GM12874 (cell line): ENCODE data around the gene MYO5A.

Experiments used
- TF ChIP-seq, protein P1 (sequence below): IDR thresholded peaks from 2 replicates; pipeline ENCODE4 v1.5.1; 2011; ENCODE audit warnings: low read depth, mild to moderate bottlenecking, control low read depth, low read length, moderate library complexity; ENCODE audit not compliant: insufficient read depth

MYO5A gene

DNA sequence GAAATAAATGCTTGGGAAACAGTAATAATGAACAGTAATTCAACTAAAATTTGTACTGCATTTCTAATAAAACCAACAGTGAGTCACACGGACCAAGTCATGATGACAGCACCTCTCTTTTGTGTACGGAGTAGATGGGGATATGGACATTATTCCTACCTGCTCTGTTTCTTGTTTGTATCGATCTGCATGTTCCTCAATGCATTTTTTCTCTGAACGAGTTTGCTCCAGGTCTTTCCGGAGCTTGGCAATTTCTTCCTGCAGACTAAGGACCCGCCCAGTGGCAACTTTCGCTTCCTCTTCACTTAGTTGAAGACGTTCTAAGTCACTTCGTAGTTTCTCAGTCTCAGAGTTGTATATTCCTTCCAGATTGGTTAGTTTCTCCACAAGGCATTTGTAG lies 158.7 kb downstream of the MYO5A start:
- TF ChIP-seq, protein P1, sequence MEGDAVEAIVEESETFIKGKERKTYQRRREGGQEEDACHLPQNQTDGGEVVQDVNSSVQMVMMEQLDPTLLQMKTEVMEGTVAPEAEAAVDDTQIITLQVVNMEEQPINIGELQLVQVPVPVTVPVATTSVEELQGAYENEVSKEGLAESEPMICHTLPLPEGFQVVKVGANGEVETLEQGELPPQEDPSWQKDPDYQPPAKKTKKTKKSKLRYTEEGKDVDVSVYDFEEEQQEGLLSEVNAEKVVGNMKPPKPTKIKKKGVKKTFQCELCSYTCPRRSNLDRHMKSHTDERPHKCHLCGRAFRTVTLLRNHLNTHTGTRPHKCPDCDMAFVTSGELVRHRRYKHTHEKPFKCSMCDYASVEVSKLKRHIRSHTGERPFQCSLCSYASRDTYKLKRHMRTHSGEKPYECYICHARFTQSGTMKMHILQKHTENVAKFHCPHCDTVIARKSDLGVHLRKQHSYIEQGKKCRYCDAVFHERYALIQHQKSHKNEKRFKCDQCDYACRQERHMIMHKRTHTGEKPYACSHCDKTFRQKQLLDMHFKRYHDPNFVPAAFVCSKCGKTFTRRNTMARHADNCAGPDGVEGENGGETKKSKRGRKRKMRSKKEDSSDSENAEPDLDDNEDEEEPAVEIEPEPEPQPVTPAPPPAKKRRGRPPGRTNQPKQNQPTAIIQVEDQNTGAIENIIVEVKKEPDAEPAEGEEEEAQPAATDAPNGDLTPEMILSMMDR: no peak

DNA sequence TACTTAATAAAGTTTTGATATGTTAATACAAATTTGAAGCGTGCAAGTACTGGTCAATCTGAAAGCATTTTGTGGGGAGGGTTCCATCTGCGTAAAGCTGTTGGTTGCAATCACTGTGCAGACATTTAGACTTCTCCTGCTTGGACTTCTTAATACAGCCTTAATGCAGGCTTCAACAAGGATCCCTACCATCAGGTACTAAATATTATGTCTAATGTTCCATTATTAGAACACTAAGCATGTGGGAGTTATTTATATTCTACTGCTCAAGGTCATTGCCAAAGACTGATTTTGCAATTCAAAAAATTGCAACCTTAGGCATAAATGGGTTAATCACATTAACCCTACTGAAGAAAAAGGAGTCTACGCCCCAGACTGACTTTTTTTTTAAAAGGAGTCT lies 159.2 kb downstream of the MYO5A start:
- TF ChIP-seq, protein P1: no peak

DNA sequence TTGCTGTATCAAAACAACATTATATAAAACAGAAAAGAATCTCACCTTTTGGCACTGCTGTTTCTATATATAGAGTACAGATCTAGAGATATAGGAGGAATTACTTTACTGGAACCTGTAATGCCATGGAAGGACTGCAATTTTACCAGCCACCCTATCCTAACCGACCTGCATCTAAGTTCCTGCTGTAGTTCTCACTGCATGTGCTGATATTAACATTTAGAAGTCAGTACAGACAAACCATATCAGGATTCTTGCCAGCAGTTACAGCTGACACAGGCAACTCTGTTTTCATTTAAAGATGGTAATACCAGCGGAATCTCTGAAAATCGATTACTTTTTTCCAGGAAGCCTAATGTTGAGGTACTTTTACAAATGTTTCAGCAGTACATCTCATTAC lies 159.7 kb downstream of the MYO5A start:
- TF ChIP-seq, protein P1: no peak

DNA sequence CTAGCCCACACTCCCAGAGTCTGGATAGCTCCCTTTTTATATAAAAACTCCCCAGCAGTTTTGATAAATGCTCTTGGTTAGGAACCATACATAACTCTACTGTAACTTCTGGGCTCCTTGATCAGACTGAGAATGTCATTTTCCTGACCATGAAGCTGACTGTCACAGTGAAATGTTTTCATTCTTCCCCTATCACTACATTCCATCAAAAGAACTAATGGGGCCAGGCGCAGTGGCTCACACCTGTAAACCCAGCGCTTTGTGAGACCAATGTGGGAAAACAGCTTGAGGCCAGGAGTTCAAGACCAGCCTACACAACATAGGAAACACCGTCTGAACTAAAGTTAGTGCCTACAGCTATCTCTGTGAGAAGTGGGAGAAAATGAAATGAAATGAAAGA lies 160.3 kb downstream of the MYO5A start:
- TF ChIP-seq, protein P1: no peak

DNA sequence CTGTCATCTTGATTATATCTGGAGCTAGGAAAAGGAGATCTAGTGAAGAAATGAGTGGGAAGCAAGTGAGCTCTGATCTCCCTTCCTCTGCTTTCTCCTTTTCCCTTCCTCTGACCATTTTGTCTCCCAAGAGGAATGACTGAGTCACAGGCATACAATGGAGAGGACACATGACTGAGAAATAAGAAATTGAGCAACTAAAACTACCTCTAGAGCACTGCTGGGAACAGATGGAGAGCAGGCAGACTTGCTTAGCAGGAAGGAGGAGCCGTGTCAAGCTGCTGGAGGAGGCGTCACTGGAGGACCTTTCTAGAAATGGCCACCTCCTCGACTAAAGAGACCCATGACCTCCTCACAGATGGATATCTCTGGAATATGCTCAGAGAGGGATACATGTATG lies 166.2 kb downstream of the MYO5A start:
- TF ChIP-seq, protein P1: no peak

DNA sequence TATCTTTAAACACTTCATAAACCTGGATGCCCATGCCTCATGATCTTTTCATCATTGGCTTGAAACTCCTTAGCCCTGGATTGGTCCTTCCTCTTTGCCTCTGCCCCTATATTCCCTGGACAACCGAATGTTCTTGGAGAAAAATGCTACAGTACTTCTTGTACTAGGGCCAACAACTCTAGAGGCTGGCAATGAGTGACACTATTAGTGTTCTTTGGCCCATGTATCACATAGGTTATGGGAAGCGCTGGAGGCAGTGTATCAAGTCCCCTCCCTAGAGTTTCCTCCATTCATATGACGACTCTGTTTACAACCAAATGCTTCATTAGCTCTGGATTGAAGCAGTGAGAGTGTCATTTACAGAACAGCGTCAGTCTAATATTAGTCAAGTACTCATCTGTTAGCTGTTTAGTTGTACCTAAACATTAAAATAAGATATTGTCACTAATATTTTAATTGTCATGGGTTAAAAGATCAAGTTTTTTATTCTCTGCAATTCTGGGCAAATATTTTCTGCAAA lies 166.6 kb downstream of the MYO5A start:
- TF ChIP-seq, protein P1: no peak

DNA sequence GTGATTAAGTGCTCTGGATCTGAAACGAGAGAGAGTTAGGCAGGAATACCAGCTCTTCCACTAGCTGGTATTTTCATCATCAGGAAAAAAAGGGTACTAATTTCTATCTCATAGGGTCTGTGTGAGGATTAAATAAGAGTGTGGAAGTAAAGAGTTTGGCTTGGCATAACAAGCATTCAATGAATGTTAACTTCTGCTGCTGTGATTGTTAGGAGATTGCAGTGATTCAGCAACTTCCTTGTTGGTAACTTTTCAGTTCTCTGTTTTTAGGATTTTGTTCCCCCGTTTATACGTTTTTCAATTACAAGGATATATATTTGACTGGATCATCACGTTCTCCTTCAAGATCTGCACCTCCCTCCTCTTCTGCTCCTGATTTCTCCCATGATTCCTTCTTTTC lies 167.2 kb downstream of the MYO5A start:
- TF ChIP-seq, protein P1: no peak
